Trophoblast cell (in vitro differentiated cells and primary cell): ENCODE measurements around the gene TLL1.

ENCODE experiments used
- DNase-seq, 2 donors: peaks; one replicate each; pipeline ENCODE4 v3.0.0-alpha.2; 2016
- H2AFZ ChIP-seq: 2 replicates; pipeline ENCODE4 v1.6.1; 2013; ENCODE audit warnings: low read length, moderate library complexity, mild to moderate bottlenecking; ENCODE audit not compliant: insufficient read depth, poor library complexity
- H2AK5ac ChIP-seq: 2 replicates; pipeline ENCODE4 v1.6.1; 2013; ENCODE audit warnings: mild to moderate bottlenecking, low read length
- H2BK120ac ChIP-seq: 2 replicates; pipeline ENCODE4 v1.6.1; 2013; ENCODE audit warnings: low read length, mild to moderate bottlenecking, moderate library complexity; ENCODE audit not compliant: insufficient read depth, poor library complexity
- H2BK12ac ChIP-seq: 2 replicates; pipeline ENCODE4 v1.6.1; 2013; ENCODE audit warnings: mild to moderate bottlenecking, low read length, moderate library complexity
- H2BK5ac ChIP-seq: 2 replicates; pipeline ENCODE4 v1.6.1; 2013; ENCODE audit warnings: low read length, low read depth, moderate library complexity, mild to moderate bottlenecking; ENCODE audit not compliant: poor library complexity
- H3K14ac ChIP-seq: 2 replicates; pipeline ENCODE4 v1.6.1; 2013; ENCODE audit warnings: mild to moderate bottlenecking, low read length
- H3K18ac ChIP-seq: 2 replicates; pipeline ENCODE4 v1.6.1; 2013; ENCODE audit warnings: mild to moderate bottlenecking, low read length
- H3K23ac ChIP-seq: 2 replicates; pipeline ENCODE4 v1.6.1; 2013; ENCODE audit warnings: low read length
- H3K27ac ChIP-seq: 2 replicates; pipeline ENCODE4 v1.5.1; 2013; ENCODE audit warnings: low read depth, mild to moderate bottlenecking, inconsistent platforms, low read length, moderate library complexity
- H3K27me3 ChIP-seq: 2 replicates; pipeline ENCODE4 v1.6.1; 2013; ENCODE audit warnings: inconsistent platforms, mild to moderate bottlenecking, low read length, moderate library complexity; ENCODE audit not compliant: insufficient read depth
- H3K36me3 ChIP-seq, 2 experiments: 1 replicate in 1 of 2; 2 replicates in 1 of 2; pipeline ENCODE4 v1.6.1; 2013; ENCODE audit warnings: low read length in 2 of 2, mild to moderate bottlenecking in 2 of 2, moderate library complexity in 1 of 2; ENCODE audit not compliant: insufficient read depth in 2 of 2, control insufficient read depth in 1 of 2
- H3K4ac ChIP-seq: 2 replicates; pipeline ENCODE4 v1.6.1; 2013; ENCODE audit warnings: low read depth, mild to moderate bottlenecking, low read length, moderate library complexity
- H3K4me1 ChIP-seq, 2 experiments: 1 replicate in 1 of 2; 2 replicates in 1 of 2; pipeline ENCODE4 v1.6.1; 2013; ENCODE audit warnings: low read length in 2 of 2, mild to moderate bottlenecking in 2 of 2, moderate library complexity in 1 of 2; ENCODE audit not compliant: insufficient read depth in 2 of 2, control insufficient read depth in 1 of 2
- H3K4me2 ChIP-seq: 2 replicates; pipeline ENCODE4 v1.6.1; 2013; ENCODE audit warnings: inconsistent platforms, mild to moderate bottlenecking, low read length, moderate library complexity
- H3K4me3 ChIP-seq: 2 replicates; pipeline ENCODE4 v1.5.1; 2013; ENCODE audit warnings: mild to moderate bottlenecking, low read depth, low read length, inconsistent platforms
- H3K79me1 ChIP-seq: one replicate; pipeline ENCODE4 v1.6.1; 2013; ENCODE audit warnings: low read length
- H3K79me2 ChIP-seq: 2 replicates; pipeline ENCODE4 v1.6.1; 2013; ENCODE audit warnings: low read length, mild to moderate bottlenecking; ENCODE audit not compliant: control insufficient read depth, insufficient read depth, poor library complexity
- H3K9ac ChIP-seq: 2 replicates; pipeline ENCODE4 v1.6.1; 2013; ENCODE audit warnings: mild to moderate bottlenecking, low read length
- H3K9me3 ChIP-seq: 2 replicates; pipeline ENCODE4 v1.6.1; 2013; ENCODE audit warnings: low read depth, mild to moderate bottlenecking, control low read depth, inconsistent platforms, low read length; ENCODE audit not compliant: insufficient read depth
- H4K12ac ChIP-seq: 2 replicates; pipeline ENCODE4 v1.6.1; 2013; ENCODE audit warnings: low read depth, mild to moderate bottlenecking, low read length, moderate library complexity
- H4K8ac ChIP-seq: 2 replicates; pipeline ENCODE4 v1.6.1; 2013; ENCODE audit warnings: low read depth, mild to moderate bottlenecking, low read length, moderate library complexity
- H4K91ac ChIP-seq: one replicate; pipeline ENCODE4 v1.6.1; 2013; ENCODE audit warnings: low read depth, mild to moderate bottlenecking, low read length, moderate library complexity
- WGBS: extraction: QIAGEN DNeasy Blood & Tissue Kit; methylation state at CpG from one replicate; pipeline ENCODE4 v1.1.7; 2013; ENCODE audit warnings: missing lambda C conversion rate; ENCODE audit not compliant: insufficient read length, insufficient coverage; ENCODE audit errors: extremely low coverage; 5-methylcytosine and 5-hydroxymethylcytosine counted together

Gene TLL1

DNA sequence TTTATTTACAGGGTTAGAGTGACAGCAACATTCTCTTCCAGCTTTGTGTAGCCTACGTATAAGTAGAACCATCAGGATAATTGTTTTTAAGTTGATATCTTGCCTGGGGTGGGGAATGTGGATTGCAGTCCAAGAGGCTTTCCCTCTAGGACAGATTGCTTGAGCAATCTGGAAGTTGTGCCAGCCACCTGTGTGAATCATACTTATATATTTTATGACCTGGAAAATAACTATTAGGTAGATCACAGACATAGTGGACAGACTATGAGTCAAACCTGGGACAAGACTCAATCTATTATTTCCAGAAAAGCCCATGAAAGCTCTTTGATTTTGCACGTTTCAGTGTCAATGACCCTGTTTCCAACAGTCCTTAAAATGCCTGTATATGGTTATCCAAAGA is 98.9 kb downstream of the TLL1 start:
- Histone ChIP-seq H2BK5ac (no peak overlapping the region), H3K4me3 (no peak overlapping the region), H2AK5ac (no peak overlapping the region), H3K23ac (no peak overlapping the region), H3K14ac (no peak overlapping the region), H2AFZ (no peak overlapping the region), H2BK12ac (no peak overlapping the region), H3K27ac (no peak overlapping the region), H3K9me3 (no peaks in the 10 kb centered on the region), H3K79me2 (no peaks in the 10 kb centered on the region), H3K4me2 (no peak overlapping the region), H4K8ac (no peak overlapping the region), H4K12ac (no peak overlapping the region), H4K91ac (no peak overlapping the region), H3K4me1 (no peaks in the 10 kb centered on the region), H3K9ac (no peak overlapping the region), H3K27me3 (no peaks in the 10 kb centered on the region), H3K18ac (no peak overlapping the region), H2BK120ac (no peak overlapping the region), H3K36me3 (no peaks in the 10 kb centered on the region), H3K4ac (no peak overlapping the region), H3K79me1 (no peaks in the 10 kb centered on the region)
- DNase-seq, result peak; percentile 82 to 88
- WGBS, result no CpG with 5 or more reads among the region's 2 CpGs

- Histone ChIP-seq H3K18ac (no peak overlapping the region), H2BK120ac (no peak overlapping the region), H3K79me1 (no peaks in the 10 kb centered on the region), H2AFZ (no peak overlapping the region), H3K14ac (no peak overlapping the region), H3K4ac (no peak overlapping the region), H3K9ac (no peak overlapping the region), H3K9me3 (no peaks in the 10 kb centered on the region), H3K27me3 (no peaks in the 10 kb centered on the region), H4K12ac (no peak overlapping the region), H3K27ac (no peak overlapping the region), H3K4me3 (no peak overlapping the region), H4K91ac (no peak overlapping the region), H3K36me3 (no peaks in the 10 kb centered on the region), H3K23ac (no peak overlapping the region), H4K8ac (no peak overlapping the region), H2BK5ac (no peak overlapping the region), H3K4me2 (no peak overlapping the region), H2BK12ac (no peak overlapping the region), H3K79me2 (no peaks in the 10 kb centered on the region), H3K4me1 (no peaks in the 10 kb centered on the region), H2AK5ac (no peak overlapping the region)
- WGBS, result no CpG with 5 or more reads among the region's 1 CpG
- DNase-seq, result no peak
Measured at GRCh38 chr4:165972747-165973146, 99.7 kb downstream of the TLL1 start.

DNA sequence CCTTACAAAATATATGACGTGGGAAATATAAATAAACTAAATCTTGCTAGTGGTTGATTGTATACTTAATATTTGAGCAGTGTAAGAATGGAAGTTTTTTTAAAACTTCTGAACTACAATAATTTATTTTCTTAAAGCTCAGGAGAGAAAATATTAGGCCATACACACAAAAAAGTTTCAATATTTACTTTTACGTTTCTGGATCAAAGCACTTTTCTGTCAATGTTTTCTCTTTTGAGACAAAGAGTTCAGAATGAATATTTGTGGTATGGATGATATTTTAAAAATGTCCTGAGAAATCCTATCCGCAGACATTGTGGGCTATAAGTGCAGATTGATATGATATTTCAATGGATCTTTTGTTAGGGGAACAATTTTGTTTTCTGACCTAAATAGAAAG is 109.9 kb downstream of the TLL1 start:
- no peaks in the 10 kb centered on the region for H3K9me3 ChIP-seq
- no peak overlapping the region for H4K8ac ChIP-seq
- DNase-seq, result no peak
- no peak overlapping the region for H3K14ac ChIP-seq
- H4K12ac ChIP-seq, result no peak overlapping the region
- H3K27me3 ChIP-seq, result no peaks in the 10 kb centered on the region
- no peak overlapping the region for H3K27ac ChIP-seq
- no peak overlapping the region for H2BK120ac ChIP-seq
- no peak overlapping the region for H3K18ac ChIP-seq
- H2AFZ ChIP-seq, result no peak overlapping the region
- no peak overlapping the region for H3K23ac ChIP-seq
- no peaks in the 10 kb centered on the region for H3K36me3 ChIP-seq
- no peak overlapping the region for H3K9ac ChIP-seq
- no peak overlapping the region for H3K4ac ChIP-seq
- H3K4me3 ChIP-seq, result no peak overlapping the region
- no peak overlapping the region for H2BK5ac ChIP-seq
- H2BK12ac ChIP-seq, result no peak overlapping the region
- no peak overlapping the region for H2AK5ac ChIP-seq
- H3K4me1 ChIP-seq, result no peaks in the 10 kb centered on the region
- no peaks in the 10 kb centered on the region for H3K79me1 ChIP-seq
- H3K4me2 ChIP-seq, result no peak overlapping the region
- H4K91ac ChIP-seq, result no peak overlapping the region
- no peaks in the 10 kb centered on the region for H3K79me2 ChIP-seq
- WGBS, result no CpG with 5 or more reads among the region's 3 CpGs

- Histone ChIP-seq H2AK5ac (no peak overlapping the region), H3K4me3 (no peak overlapping the region), H3K18ac (no peak overlapping the region), H3K36me3 (no peaks in the 10 kb centered on the region), H3K79me1 (no peaks in the 10 kb centered on the region), H3K4me2 (no peak overlapping the region), H2AFZ (no peak overlapping the region), H2BK5ac (no peak overlapping the region), H4K12ac (no peak overlapping the region), H3K9ac (no peak overlapping the region), H2BK12ac (no peak overlapping the region), H2BK120ac (no peak overlapping the region), H3K4ac (no peak overlapping the region), H4K8ac (no peak overlapping the region), H3K9me3 (no peaks in the 10 kb centered on the region), H3K4me1 (no peaks in the 10 kb centered on the region), H4K91ac (no peak overlapping the region), H3K27ac (no peak overlapping the region), H3K79me2 (no peaks in the 10 kb centered on the region), H3K27me3 (no peaks in the 10 kb centered on the region), H3K23ac (no peak overlapping the region), H3K14ac (no peak overlapping the region)
- WGBS, result no CpG with 5 or more reads among the region's 5 CpGs
- DNase-seq, result no peak
Measured at GRCh38 chr4:165986956-165987698, 114.1 kb downstream of the TLL1 start.
